Upper lobe of right lung (tissue), 1 donor: ENCODE measurements around the gene MRPS30. TPM values are rescaled to one million over a fixed set of nuclear protein-coding genes. Genes with fewer than 3 reads are reported as not detected.

Experiments
- ATAC-seq: fragments of 200-7000 bp; cut with Tn5 transposase; one replicate; pipeline ENCODE4 v1.9.1; 2020; ENCODE audit warnings: mild to moderate bottlenecking, moderate library complexity
- DNase-seq: peaks from one replicate; pipeline ENCODE4 v3.0.0-alpha.2; 2020
- H3K27ac ChIP-seq: fragments of 200-600 bp; one replicate; pipeline ENCODE4 v1.8.0; 2022
- H3K27me3 ChIP-seq: fragments of 200-600 bp; one replicate; pipeline ENCODE4 v1.8.0; 2022; ENCODE audit warnings: mild to moderate bottlenecking
- H3K36me3 ChIP-seq: fragments of 200-600 bp; one replicate; pipeline ENCODE4 v1.8.0; 2022
- H3K4me1 ChIP-seq: fragments of 200-600 bp; one replicate; pipeline ENCODE4 v1.8.0; 2022
- H3K4me3 ChIP-seq: fragments of 200-600 bp; one replicate; pipeline ENCODE4 v1.8.0; 2022; ENCODE audit warnings: mild to moderate bottlenecking
- H3K9me3 ChIP-seq: fragments of 200-600 bp; one replicate; pipeline ENCODE4 v1.8.0; 2022
- CTCF ChIP-seq: fragments of 200-600 bp; IDR thresholded peaks from one replicate; pipeline ENCODE4 v1.8.0; 2022; ENCODE audit warnings: antibody characterized with exemption
- intact Hi-C: fragments of 100-400 bp; cut with DNase I; formaldehyde crosslinking; loops from one replicate; pipeline ENCODE4 v1.11.0; 2022
- total RNA-seq: library from RNA; stranded (reverse); fragmentation: NEBNext Ultra II Directional; extraction: Animal tissue kit (Norgen Biotek cat#: 25700); gene quantifications from one replicate; pipeline ENCODE4 v1.2.1, GENCODE V29; 2021
- donor health status: DM: no; HTN: yes; CAD: no; lungs with severe emphysema.

MRPS30 gene
- total RNA-seq, 1 donor from 2014 or later: 37.8 TPM

- H3K27me3 ChIP-seq: no peaks in the 10 kb centered on the region
- no peak for TF ChIP-seq CTCF
- H3K4me3 ChIP-seq: no peak overlapping the region
- no peaks in the 10 kb centered on the region for H3K9me3 ChIP-seq
- H3K4me1 ChIP-seq: no peaks in the 10 kb centered on the region
- DNase-seq: no peak
- intact Hi-C loops: no loop called here
- no peak for ATAC-seq
- H3K36me3 ChIP-seq: no peaks in the 10 kb centered on the region
- no peak overlapping the region for H3K27ac ChIP-seq
Measured at GRCh38 chr5:44842496-44843282, 33.9 kb downstream of the MRPS30 start.

- intact Hi-C loops: no loop called here
- no peak for TF ChIP-seq CTCF
- Histone ChIP-seq H3K36me3 (no peaks in the 10 kb centered on the region), H3K4me3 (no peak overlapping the region), H3K9me3 (no peaks in the 10 kb centered on the region), H3K4me1 (no peaks in the 10 kb centered on the region), H3K27me3 (no peaks in the 10 kb centered on the region), H3K27ac (no peak overlapping the region)
- DNase-seq (no peak), ATAC-seq (no peak)
Measured at GRCh38 chr5:44844744-44845143, 36.0 kb downstream of the MRPS30 start.

- Histone ChIP-seq H3K36me3 (no peaks in the 10 kb centered on the region), H3K27me3 (no peaks in the 10 kb centered on the region), H3K4me3 (no peak overlapping the region), H3K4me1 (no peaks in the 10 kb centered on the region), H3K27ac (no peak overlapping the region), H3K9me3 (no peaks in the 10 kb centered on the region)
- intact Hi-C loops: no loop called here
- DNase-seq (no peak), ATAC-seq (no peak)
- no peak for TF ChIP-seq CTCF
Measured at GRCh38 chr5:44845777-44846176, 37.0 kb downstream of the MRPS30 start.

- Histone ChIP-seq H3K9me3 (no peaks in the 10 kb centered on the region), H3K4me1 (no peaks in the 10 kb centered on the region), H3K4me3 (no peak overlapping the region), H3K27ac (no peak overlapping the region), H3K36me3 (no peaks in the 10 kb centered on the region), H3K27me3 (no peaks in the 10 kb centered on the region)
- no peak for DNase-seq
- no peak for TF ChIP-seq CTCF
- no peak for ATAC-seq
- intact Hi-C loops: no loop called here
Measured at GRCh38 chr5:44847206-44847852, 38.6 kb downstream of the MRPS30 start.

GRCh38 chr5:44860267-44860666 is 51.5 kb downstream of the MRPS30 start:
- DNase-seq (no peak), ATAC-seq (no peak)
- TF ChIP-seq CTCF: no peak
- H3K36me3 ChIP-seq: no peaks in the 10 kb centered on the region
- intact Hi-C loops: no loop called here
- no peak overlapping the region for H3K27ac ChIP-seq
- no peak overlapping the region for H3K4me3 ChIP-seq
- H3K4me1 ChIP-seq: no peaks in the 10 kb centered on the region
- no peaks in the 10 kb centered on the region for H3K9me3 ChIP-seq
- H3K27me3 ChIP-seq: no peaks in the 10 kb centered on the region
